Suprapubic skin (tissue), 4 donors: ENCODE data around the gene LPXN. TPM values are rescaled to one million over a fixed set of nuclear protein-coding genes. Genes with fewer than 3 reads are reported as not detected.

Experiments used
- DNase-seq, 2 donors: peaks; one replicate each; pipeline ENCODE4 v3.0.0-alpha.2; 2019; ENCODE audit warnings: low spot score in 2 of 2
- H3K27ac ChIP-seq: fragments of 200-600 bp; sonication (generic); one replicate; pipeline ENCODE4 v1.5.1; 2019
- H3K27me3 ChIP-seq: fragments of 200-600 bp; sonication (generic); one replicate; pipeline ENCODE4 v1.5.1; 2019
- H3K36me3 ChIP-seq: fragments of 200-600 bp; sonication (generic); one replicate; pipeline ENCODE4 v1.5.1; 2019
- H3K4me1 ChIP-seq: fragments of 200-600 bp; sonication (generic); one replicate; pipeline ENCODE4 v1.5.1; 2019
- H3K4me3 ChIP-seq: fragments of 200-600 bp; sonication (generic); one replicate; pipeline ENCODE4 v1.5.1; 2019; ENCODE audit warnings: mild to moderate bottlenecking
- H3K9me3 ChIP-seq: fragments of 200-600 bp; sonication (generic); one replicate; pipeline ENCODE4 v1.5.1; 2019
- EP300 ChIP-seq: sonication (generic); formaldehyde crosslinking; IDR thresholded peaks from one replicate; pipeline ENCODE4 v1.6.1; 2017; ENCODE audit warnings: antibody characterized with exemption
- POLR2A ChIP-seq, 2 donors: fragments of 450-650 bp; IDR thresholded peaks; one replicate each; pipeline ENCODE4 v1.6.1; 2017; ENCODE audit warnings: antibody characterized with exemption in 2 of 2, mild to moderate bottlenecking in 2 of 2, moderate library complexity in 2 of 2
- POLR2AphosphoS5 ChIP-seq, 3 donors: sonication (generic); formaldehyde crosslinking; IDR thresholded peaks; one replicate each; pipeline ENCODE4 v1.6.1; 2017; ENCODE audit warnings: antibody characterized with exemption in 3 of 3
- WGBS: methylation state at CpG from one replicate; pipeline ENCODE4 v1.1.5; 2018; 5-methylcytosine and 5-hydroxymethylcytosine counted together
- total RNA-seq, 4 donors: library from RNA; depleted of rRNA; stranded (reverse); fragments of >200 nt; gene quantifications; one replicate each; pipeline ENCODE4 v1.1.0, GENCODE V29; 2016
- TF ChIP-seq, protein P1 (sequence below), 2 donors: fragments of 200-600 bp in 1 of 2; fragments of 450-650 bp in 1 of 2; sonication (generic) in 1 of 2; IDR thresholded peaks; one replicate each; pipeline ENCODE4 v1.5.1; 2016 to 2019; ENCODE audit warnings: antibody characterized with exemption in 2 of 2, mild to moderate bottlenecking in 1 of 2, moderate library complexity in 1 of 2

Gene LPXN
- total RNA-seq, 4 donors from 2014 or later: 2.9 to 5.5 (median 4.0) TPM

DNA sequence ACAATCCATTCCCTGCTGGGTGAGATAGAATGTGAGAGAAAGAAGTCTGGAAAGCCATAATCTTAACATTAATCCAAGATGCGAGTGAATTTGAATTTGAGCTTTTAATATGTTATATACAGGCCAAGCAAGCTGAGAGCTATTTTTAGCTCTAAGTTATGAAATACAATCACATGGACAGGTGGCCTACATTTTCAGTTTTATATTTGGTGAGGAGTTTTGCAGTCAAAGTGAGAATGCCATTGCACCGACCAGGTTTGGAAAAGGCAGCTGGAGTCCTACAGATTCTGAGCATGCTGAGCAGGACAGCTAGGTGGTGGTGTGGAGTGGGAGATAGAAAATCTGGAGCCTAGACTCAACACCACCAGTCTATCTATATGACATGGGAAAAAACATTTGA, 79.8 kb downstream of the LPXN start:
- no peaks in the 10 kb centered on the region for H3K36me3 ChIP-seq
- no peak for DNase-seq
- H3K27ac ChIP-seq: no peak overlapping the region
- WGBS: 66% methylated on average over 2 of the region's 2 CpGs
- no peaks in the 10 kb centered on the region for H3K27me3 ChIP-seq
- no peaks in the 10 kb centered on the region for H3K9me3 ChIP-seq
- H3K4me1 ChIP-seq: no peaks in the 10 kb centered on the region
- no peak overlapping the region for H3K4me3 ChIP-seq
- no peak for TF ChIP-seq POLR2AphosphoS5 (IDR thresholded peaks at IDR 0.05)
- no peak for TF ChIP-seq POLR2A (IDR thresholded peaks at IDR 0.05)
- no peak for TF ChIP-seq EP300
- TF ChIP-seq, protein P1, sequence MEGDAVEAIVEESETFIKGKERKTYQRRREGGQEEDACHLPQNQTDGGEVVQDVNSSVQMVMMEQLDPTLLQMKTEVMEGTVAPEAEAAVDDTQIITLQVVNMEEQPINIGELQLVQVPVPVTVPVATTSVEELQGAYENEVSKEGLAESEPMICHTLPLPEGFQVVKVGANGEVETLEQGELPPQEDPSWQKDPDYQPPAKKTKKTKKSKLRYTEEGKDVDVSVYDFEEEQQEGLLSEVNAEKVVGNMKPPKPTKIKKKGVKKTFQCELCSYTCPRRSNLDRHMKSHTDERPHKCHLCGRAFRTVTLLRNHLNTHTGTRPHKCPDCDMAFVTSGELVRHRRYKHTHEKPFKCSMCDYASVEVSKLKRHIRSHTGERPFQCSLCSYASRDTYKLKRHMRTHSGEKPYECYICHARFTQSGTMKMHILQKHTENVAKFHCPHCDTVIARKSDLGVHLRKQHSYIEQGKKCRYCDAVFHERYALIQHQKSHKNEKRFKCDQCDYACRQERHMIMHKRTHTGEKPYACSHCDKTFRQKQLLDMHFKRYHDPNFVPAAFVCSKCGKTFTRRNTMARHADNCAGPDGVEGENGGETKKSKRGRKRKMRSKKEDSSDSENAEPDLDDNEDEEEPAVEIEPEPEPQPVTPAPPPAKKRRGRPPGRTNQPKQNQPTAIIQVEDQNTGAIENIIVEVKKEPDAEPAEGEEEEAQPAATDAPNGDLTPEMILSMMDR (IDR thresholded peaks at IDR 0.05): no peak

DNA sequence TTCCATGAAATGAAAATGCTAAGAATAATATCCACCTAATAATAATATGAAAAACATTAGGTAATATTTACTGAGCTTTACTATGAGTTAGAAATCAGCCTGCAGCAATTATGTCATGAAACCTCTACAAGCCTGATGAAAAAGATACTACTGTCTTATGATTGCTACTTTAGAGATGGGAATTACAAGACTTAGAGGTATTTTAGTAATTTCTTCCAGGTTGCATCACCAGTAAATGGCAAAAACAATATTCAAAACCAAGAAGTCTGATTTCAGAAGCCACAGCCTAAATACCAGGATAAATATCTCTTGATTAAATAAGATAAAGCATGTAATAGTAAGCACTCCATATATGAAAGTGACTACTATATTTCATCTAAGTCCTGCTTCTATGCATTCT, 81.6 kb downstream of the LPXN start:
- H3K9me3 ChIP-seq: no peaks in the 10 kb centered on the region
- H3K27me3 ChIP-seq: no peaks in the 10 kb centered on the region
- no peak overlapping the region for H3K27ac ChIP-seq
- no peaks in the 10 kb centered on the region for H3K4me1 ChIP-seq
- no peak for DNase-seq
- H3K36me3 ChIP-seq: no peaks in the 10 kb centered on the region
- TF ChIP-seq EP300 (no peak), POLR2AphosphoS5 (IDR thresholded peaks at IDR 0.05) (no peak), POLR2A (IDR thresholded peaks at IDR 0.05) (no peak)
- TF ChIP-seq, protein P1 (IDR thresholded peaks at IDR 0.05): no peak
- H3K4me3 ChIP-seq: no peak overlapping the region

DNA sequence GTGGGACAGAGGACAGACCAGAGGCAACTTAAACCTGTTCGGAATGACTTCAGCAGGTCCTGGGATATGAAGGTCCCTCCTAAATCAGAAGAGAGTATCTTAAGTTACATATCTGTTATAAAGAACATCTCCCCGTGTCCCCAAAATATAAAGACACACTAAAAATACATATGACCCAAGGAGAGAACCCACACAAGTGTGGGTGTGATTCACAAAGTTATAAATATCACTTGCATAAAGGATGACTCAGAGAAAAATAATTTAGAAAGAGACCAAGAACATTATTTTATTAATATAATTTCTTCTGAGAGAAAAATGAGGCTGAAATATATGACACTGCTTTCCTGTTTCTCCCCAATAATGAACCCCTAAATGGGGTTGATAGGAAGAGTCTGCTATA, 82.0 kb downstream of the LPXN start:
- no peak overlapping the region for H3K27ac ChIP-seq
- no peaks in the 10 kb centered on the region for H3K27me3 ChIP-seq
- no peak overlapping the region for H3K4me3 ChIP-seq
- no peaks in the 10 kb centered on the region for H3K9me3 ChIP-seq
- DNase-seq: no peak
- TF ChIP-seq POLR2A (IDR thresholded peaks at IDR 0.05) (no peak), EP300 (no peak), POLR2AphosphoS5 (IDR thresholded peaks at IDR 0.05) (no peak)
- TF ChIP-seq, protein P1 (IDR thresholded peaks at IDR 0.05): no peak
- 66% methylated on average over 2 of the region's 2 CpGs for WGBS
- no peaks in the 10 kb centered on the region for H3K36me3 ChIP-seq
- no peaks in the 10 kb centered on the region for H3K4me1 ChIP-seq

DNA sequence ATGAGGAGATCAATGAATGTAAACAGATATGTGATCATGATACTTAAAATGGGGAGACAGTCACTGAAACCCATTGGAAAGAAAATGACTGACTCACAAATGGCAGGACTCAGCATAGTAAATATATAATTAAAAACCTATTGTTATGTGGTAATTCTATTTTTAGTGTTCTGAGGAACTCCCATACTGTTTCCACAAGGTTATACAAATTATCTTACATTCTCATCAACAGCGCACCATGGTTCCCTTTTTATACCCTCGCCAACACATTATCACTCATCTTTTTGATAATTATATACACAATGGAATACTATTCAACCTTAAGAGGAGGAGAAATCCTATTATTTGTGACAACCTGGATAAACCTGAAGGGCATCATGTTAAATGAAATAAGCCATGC, 84.8 kb downstream of the LPXN start:
- DNase-seq: no peak
- Histone ChIP-seq H3K36me3 (no peaks in the 10 kb centered on the region), H3K9me3 (no peaks in the 10 kb centered on the region), H3K4me1 (no peaks in the 10 kb centered on the region), H3K4me3 (no peak overlapping the region), H3K27me3 (no peaks in the 10 kb centered on the region), H3K27ac (no peak overlapping the region)
- no peak for TF ChIP-seq POLR2AphosphoS5 (IDR thresholded peaks at IDR 0.05)
- TF ChIP-seq EP300: no peak
- TF ChIP-seq POLR2A (IDR thresholded peaks at IDR 0.05): no peak
- TF ChIP-seq, protein P1 (IDR thresholded peaks at IDR 0.05): no peak
- 44% methylated on average over 2 of the region's 2 CpGs for WGBS

DNA sequence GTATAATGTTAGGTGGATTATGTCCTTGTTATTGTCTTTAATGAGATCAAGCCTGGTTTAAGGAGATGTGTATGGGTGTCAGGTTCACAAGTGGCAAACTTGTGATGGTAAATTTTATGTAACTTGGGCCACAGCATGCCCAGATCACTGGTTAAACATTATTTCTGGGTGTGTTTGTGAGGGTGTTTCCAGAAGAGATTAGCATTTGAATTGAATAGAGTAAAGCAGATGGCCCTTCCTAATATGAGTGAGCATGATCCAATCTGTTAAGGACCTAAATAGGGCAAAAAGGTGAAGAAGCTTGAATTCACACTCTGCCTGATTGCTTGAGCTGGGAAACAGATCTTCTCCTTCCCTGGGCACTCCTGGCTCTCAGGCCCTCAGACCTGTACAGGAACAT, 88.5 kb downstream of the LPXN start:
- no peak for TF ChIP-seq EP300
- TF ChIP-seq, protein P1 (IDR thresholded peaks at IDR 0.05): no peak
- TF ChIP-seq POLR2A (IDR thresholded peaks at IDR 0.05): no peak
- no peak for TF ChIP-seq POLR2AphosphoS5 (IDR thresholded peaks at IDR 0.05)
- Histone ChIP-seq H3K4me1 (no peaks in the 10 kb centered on the region), H3K4me3 (no peak overlapping the region), H3K9me3 (no peaks in the 10 kb centered on the region), H3K27ac (no peak overlapping the region), H3K27me3 (no peaks in the 10 kb centered on the region), H3K36me3 (no peaks in the 10 kb centered on the region)
- no peak for DNase-seq
